SK-N-SH (cell line): ENCODE results near the gene CEP131. TPM values are rescaled to one million over a fixed set of nuclear protein-coding genes. Genes with fewer than 3 reads are reported as not detected.

Experiments used
- CTCF ChIA-PET: fragments of 300-600, 350-600 bp; formaldehyde crosslinking; extraction: SDS; loops from one replicate; lab custom pipeline; 2021; lab: Yijun Ruan, JAX
- POLR2A ChIA-PET: fragments of 350-600 bp; sonication (Branson Sonifier 250); formaldehyde crosslinking; extraction: SDS; loops from one replicate; lab custom pipeline; 2020; ENCODE audit warnings: antibody characterized with exemption, inconsistent platforms; lab: Yijun Ruan, JAX
- DNase-seq: peaks from one replicate; pipeline ENCODE4 v3.0.0; 2012
- H2AFZ ChIP-seq: fragments of 200-600 bp; sonication (generic); 2 replicates; pipeline ENCODE4 v1.8.1; 2016; ENCODE audit warnings: antibody characterized with exemption, mild to moderate bottlenecking, low read depth
- H3F3A ChIP-seq: fragments of 200-600 bp; sonication (generic); replicated peaks from 2 replicates; pipeline ENCODE3; 2016; ENCODE audit warnings: antibody characterized with exemption, mild to moderate bottlenecking; ENCODE audit not compliant: insufficient read depth
- H3K27ac ChIP-seq, 2 experiments: fragments of 200-500 bp in 1 of 2; fragments of 200-600 bp in 1 of 2; sonication (Bioruptor generic) in 1 of 2; sonication (generic), shearing (Covaris generic) in 1 of 2; 2 replicates each; pipeline versions ENCODE4 v1.5.1 to v1.6.1; 2014 to 2016; ENCODE audit warnings: low read depth in 2 of 2, inconsistent platforms in 1 of 2, low read length in 1 of 2, mild to moderate bottlenecking in 1 of 2, mixed read lengths in 1 of 2
- H3K27me3 ChIP-seq: fragments of 200-600 bp; sonication (generic), shearing (Covaris generic); 2 replicates; pipeline ENCODE4 v1.6.1; 2016; ENCODE audit warnings: mixed run types; ENCODE audit not compliant: insufficient read depth
- H3K36me3 ChIP-seq, 2 experiments: fragments of 200-500 bp in 1 of 2; fragments of 200-600 bp in 1 of 2; sonication (Bioruptor generic) in 1 of 2; sonication (generic) in 1 of 2; replicated peaks in 1 of 2; 2 replicates each; pipeline versions ENCODE3 to v1.5.1; 2014 to 2016; ENCODE audit warnings: low read length in 1 of 2, mild to moderate bottlenecking in 1 of 2; ENCODE audit not compliant: insufficient read depth in 2 of 2, control insufficient read depth in 1 of 2
- H3K4me1 ChIP-seq, 2 experiments: fragments of 200-500 bp in 1 of 2; fragments of 200-600 bp in 1 of 2; sonication (Bioruptor generic) in 1 of 2; sonication (generic), shearing (Covaris generic) in 1 of 2; 2 replicates each; pipeline versions ENCODE4 v1.5.1 to v1.6.1; 2014 to 2016; ENCODE audit warnings: low read depth in 1 of 2, low read length in 1 of 2, mixed run types in 1 of 2; ENCODE audit not compliant: insufficient read depth in 2 of 2, control insufficient read depth in 1 of 2
- H3K4me2 ChIP-seq: fragments of 200-600 bp; sonication (generic), shearing (Covaris generic); 2 replicates; pipeline ENCODE4 v1.6.1; 2017; ENCODE audit warnings: mixed run types
- H3K4me3 ChIP-seq, 2 experiments: fragments of 200-500 bp in 1 of 2; fragments of 200-600 bp in 1 of 2; sonication (Bioruptor generic) in 1 of 2; sonication (generic), shearing (Covaris generic) in 1 of 2; 2 replicates each; pipeline versions ENCODE4 v1.5.1 to v1.8.1; 2014 to 2016; ENCODE audit warnings: low read depth in 2 of 2, inconsistent platforms in 1 of 2, low read length in 1 of 2, mild to moderate bottlenecking in 1 of 2, mixed read lengths in 1 of 2, moderate library complexity in 1 of 2
- H3K79me2 ChIP-seq: fragments of 200-600 bp; sonication (generic); 2 replicates; pipeline ENCODE4 v1.8.1; 2017; ENCODE audit warnings: mild to moderate bottlenecking; ENCODE audit not compliant: insufficient read depth
- H3K9ac ChIP-seq: fragments of 200-600 bp; sonication (generic); 2 replicates; pipeline ENCODE4 v1.6.1; 2017; ENCODE audit warnings: mixed run types
- H3K9me2 ChIP-seq: fragments of 200-600 bp; sonication (generic); 2 replicates; pipeline ENCODE4 v1.6.1; 2017; ENCODE audit warnings: mixed run types
- H3K9me3 ChIP-seq: fragments of 200-600 bp; sonication (generic); 2 replicates; pipeline ENCODE4 v1.6.1; 2017; ENCODE audit warnings: mixed run types, mild to moderate bottlenecking, moderate library complexity
- H4K20me1 ChIP-seq: fragments of 200-600 bp; sonication (generic); 2 replicates; pipeline ENCODE4 v1.6.1; 2017; ENCODE audit warnings: mild to moderate bottlenecking, mixed run types; ENCODE audit not compliant: insufficient read depth
- CTCF ChIP-seq: fragments of 200-600 bp; sonication (generic); IDR thresholded peaks from 2 replicates; pipeline ENCODE4 v1.6.1; 2017; ENCODE audit warnings: antibody characterized with exemption, mild to moderate bottlenecking, moderate library complexity
- EZH2phosphoT487 ChIP-seq: fragments of 200-600 bp; sonication (generic); IDR thresholded peaks from 2 replicates; pipeline ENCODE4 v1.6.1; 2017; ENCODE audit warnings: low read depth, mixed run types, mild to moderate bottlenecking, antibody characterized with exemption, moderate library complexity, borderline replicate concordance
- FOSL2 ChIP-seq: IDR thresholded peaks from 2 replicates; pipeline ENCODE4 v1.4.0; 2012; ENCODE audit warnings: low read depth, mild to moderate bottlenecking, moderate library complexity, borderline replicate concordance
- FOXJ3 ChIP-seq: sonication (generic); formaldehyde crosslinking; IDR thresholded peaks from 2 replicates; pipeline ENCODE4 v1.5.1; 2020; ENCODE audit warnings: mild to moderate bottlenecking, missing genetic modification reagents
- FOXM1 ChIP-seq: IDR thresholded peaks from 2 replicates; pipeline ENCODE4 v1.4.0; 2012; ENCODE audit warnings: low read depth, mild to moderate bottlenecking
- GABPA ChIP-seq: IDR thresholded peaks from 2 replicates; pipeline ENCODE4 v1.4.0; 2012; ENCODE audit warnings: low read depth, mild to moderate bottlenecking
- IRF3 ChIP-seq: fragments of 150-350 bp; IDR thresholded peaks from 2 replicates; pipeline ENCODE4 v1.6.1; 2016; ENCODE audit warnings: mild to moderate bottlenecking, low read depth, low read length
- JUND ChIP-seq: IDR thresholded peaks from 2 replicates; pipeline ENCODE4 v1.4.0; 2012
- MEF2A ChIP-seq: IDR thresholded peaks from 2 replicates; pipeline ENCODE4 v1.4.0; 2012; ENCODE audit warnings: low read depth, borderline replicate concordance
- MXI1 ChIP-seq: IDR thresholded peaks from 2 replicates; pipeline ENCODE4 v1.6.1; 2012; ENCODE audit warnings: mild to moderate bottlenecking, low read depth, low read length, improper control_type of control experiment
- NRF1 ChIP-seq: IDR thresholded peaks from 2 replicates; pipeline ENCODE4 v1.6.1; 2012; ENCODE audit warnings: low read depth, mild to moderate bottlenecking, low read length
- RAD21 ChIP-seq: IDR thresholded peaks from 2 replicates; pipeline ENCODE4 v1.6.1; 2012; ENCODE audit warnings: mild to moderate bottlenecking, low read length
- RCOR1 ChIP-seq: fragments of 150-350 bp; IDR thresholded peaks from 2 replicates; pipeline ENCODE4 v1.6.1; 2017; ENCODE audit warnings: antibody characterized with exemption, low read length
- REST ChIP-seq: IDR thresholded peaks from 2 replicates; pipeline ENCODE4 v1.6.1; 2012; ENCODE audit warnings: mild to moderate bottlenecking, low read depth, low read length, moderate library complexity
- RFX5 ChIP-seq: IDR thresholded peaks from 2 replicates; pipeline ENCODE4 v1.6.1; 2012; ENCODE audit warnings: mild to moderate bottlenecking, improper control_type of control experiment, low read length
- RXRA ChIP-seq: IDR thresholded peaks from 2 replicates; pipeline ENCODE4 v1.4.0; 2012; ENCODE audit warnings: low read depth, mild to moderate bottlenecking, borderline replicate concordance
- SIN3A ChIP-seq: IDR thresholded peaks from 2 replicates; pipeline ENCODE4 v1.6.1; 2012; ENCODE audit warnings: low read depth, mild to moderate bottlenecking, low read length, moderate library complexity, borderline replicate concordance
- SMC3 ChIP-seq: IDR thresholded peaks from 2 replicates; pipeline ENCODE4 v1.6.1; 2012; ENCODE audit warnings: low read depth, low read length, improper control_type of control experiment
- TAF1 ChIP-seq: IDR thresholded peaks from 2 replicates; pipeline ENCODE4 v1.6.1; 2012; ENCODE audit warnings: low read depth, mild to moderate bottlenecking, low read length, moderate library complexity, borderline replicate concordance
- WGBS: methylation state at CpG from one replicate; pipeline ENCODE4 v1.1.6; 2017; ENCODE audit warnings: low lambda C conversion rate; 5-methylcytosine and 5-hydroxymethylcytosine counted together
- polyA plus RNA-seq, 3 experiments: library from polyadenylated mRNA; depleted of rRNA; stranded (reverse); fragments of >200 nt; gene quantifications; 2 replicates each; pipeline ENCODE4 v1.2.3, GENCODE V29; 2012

CEP131 gene
- polyA plus RNA-seq, 1 of the 3 experiments (the other 2 are of a cell fraction), result 34.8 TPM

GRCh38 chr17:81247339-81247990 is 24.7 kb upstream of the CEP131 start:
- Histone ChIP-seq H3K36me3 (peaks cover 30 to 56% of the 10 kb centered on the region in 2 experiments), H3K4me3 (no peak overlapping the region), H2AFZ (no peak overlapping the region), H3K9me3 (no peaks in the 10 kb centered on the region), H3K27ac (no peak overlapping the region), H3K4me1 (peaks cover 0 to 37% of the 10 kb centered on the region in 2 experiments; a peak in 1 of 4 replicates), H4K20me1 (peaks cover 6% of the 10 kb centered on the region; the same call in 1 of the 2 replicates), H3K9ac (no peak overlapping the region), H3K9me2 (no peaks in the 10 kb centered on the region), H3K79me2 (no peaks in the 10 kb centered on the region), H3K27me3 (no peaks in the 10 kb centered on the region), H3K4me2 (no peak overlapping the region), H3F3A (no peaks in the 10 kb centered on the region)
- CTCF ChIA-PET, result interaction anchor here (1.0 to 2.6 kb wide), 6 partner anchors 9 to 145 kb away, joined by 3 to 11 read pairs (median 6); partner anchors contain the start of genes NDUFAF8 and TEPSIN
- no peak for TF ChIP-seq SIN3A
- no peak for TF ChIP-seq MXI1
- TF ChIP-seq EZH2phosphoT487, result no peak
- TF ChIP-seq REST, result no peak
- TF ChIP-seq RXRA, result no peak
- no peak for TF ChIP-seq RCOR1
- TF ChIP-seq FOSL2, result no peak
- TF ChIP-seq GABPA, result no peak
- TF ChIP-seq FOXJ3 (CRISPR knock-in tag), result no peak
- no peak for TF ChIP-seq NRF1
- TF ChIP-seq JUND, result no peak
- TF ChIP-seq MEF2A, result no peak
- TF ChIP-seq SMC3, result no peak
- TF ChIP-seq IRF3, result no peak
- TF ChIP-seq RFX5, result no peak
- TF ChIP-seq CTCF, result no peak
- TF ChIP-seq TAF1, result no peak
- no peak for TF ChIP-seq RAD21
- TF ChIP-seq FOXM1, result no peak
- DNase-seq, result no peak
- POLR2A ChIA-PET, result interaction anchor here (1.4 kb wide), 1 partner anchor 8 kb away, joined by 7 read pairs; the partner anchor contains the start of genes NDUFAF8 and TEPSIN
- WGBS, result 90% methylated on average over 15 of the region's 15 CpGs
